ENCODE results near the gene GDPD5.

GDPD5 gene

GRCh38 chr11:75443043-75443442, 82.7 kb downstream of the GDPD5 start:
- no peak overlapping the region for H3K4me3 ChIP-seq
- no peak overlapping the region for H3K27ac ChIP-seq
- H3K4me1 ChIP-seq = no peaks in the 10 kb centered on the region
- H3K27me3 ChIP-seq = no peaks in the 10 kb centered on the region
- H3K9me3 ChIP-seq = no peaks in the 10 kb centered on the region
- intact Hi-C loops (cut with DNase I; ENCODE audit: low total_unique reads) = loop anchor here (10.0 kb wide), 1 partner anchor 48 kb away; the partner anchor contains the start of gene RPS3
- peaks cover 0 to 16% (median 0%) of the 10 kb centered on the region in 3 donors for H3K36me3 ChIP-seq
- no peak for DNase-seq
- no peak for TF ChIP-seq CTCF (IDR thresholded peaks at IDR 0.05)

- no peak overlapping the region for H3K4me3 ChIP-seq
- H3K36me3 ChIP-seq = peaks cover 0 to 16% (median 0%) of the 10 kb centered on the region in 3 donors
- intact Hi-C loops (cut with DNase I; ENCODE audit: low total_unique reads) = loop anchor here (10.0 kb wide), 1 partner anchor 48 kb away; the partner anchor contains the start of gene RPS3
- no peaks in the 10 kb centered on the region for H3K27me3 ChIP-seq
- no peak for DNase-seq
- no peak for TF ChIP-seq CTCF (IDR thresholded peaks at IDR 0.05)
- H3K27ac ChIP-seq = no peak overlapping the region
- H3K9me3 ChIP-seq = no peaks in the 10 kb centered on the region
- H3K4me1 ChIP-seq = no peaks in the 10 kb centered on the region
Observed at GRCh38 chr11:75442161-75442885, 83.4 kb downstream of the GDPD5 start.

GRCh38 chr11:75441804-75442132, 84.0 kb downstream of the GDPD5 start:
- Histone ChIP-seq H3K36me3 (peaks cover 0 to 16% (median 0%) of the 10 kb centered on the region in 3 donors), H3K27ac (no peak overlapping the region), H3K4me1 (no peaks in the 10 kb centered on the region), H3K27me3 (no peaks in the 10 kb centered on the region), H3K4me3 (no peak overlapping the region), H3K9me3 (no peaks in the 10 kb centered on the region)
- DNase-seq = no peak
- no peak for TF ChIP-seq CTCF (IDR thresholded peaks at IDR 0.05)
- intact Hi-C loops (cut with DNase I; ENCODE audit: low total_unique reads) = loop anchor here (10.0 kb wide), 1 partner anchor 47 kb away; the partner anchor contains the start of gene RPS3

- Histone ChIP-seq H3K4me3 (no peak overlapping the region), H3K36me3 (peaks cover 0 to 16% (median 0%) of the 10 kb centered on the region in 3 donors), H3K27ac (no peak overlapping the region), H3K4me1 (no peaks in the 10 kb centered on the region), H3K27me3 (no peaks in the 10 kb centered on the region), H3K9me3 (no peaks in the 10 kb centered on the region)
- intact Hi-C loops (cut with DNase I; ENCODE audit: low total_unique reads) = loop anchor here (10.0 kb wide), 1 partner anchor 46 kb away; the partner anchor contains the start of gene RPS3
- no peak for DNase-seq
- TF ChIP-seq CTCF (IDR thresholded peaks at IDR 0.05) = no peak
Observed at GRCh38 chr11:75440960-75441803, 84.6 kb downstream of the GDPD5 start.

GRCh38 chr11:75439495-75440120, 86.1 kb downstream of the GDPD5 start:
- no peak overlapping the region for H3K4me3 ChIP-seq
- no peak for DNase-seq
- no peak for TF ChIP-seq CTCF (IDR thresholded peaks at IDR 0.05)
- peaks cover 0 to 23% (median 0%) of the 10 kb centered on the region in 3 donors for H3K36me3 ChIP-seq
- H3K9me3 ChIP-seq = no peaks in the 10 kb centered on the region
- H3K27me3 ChIP-seq = no peaks in the 10 kb centered on the region
- H3K4me1 ChIP-seq = no peaks in the 10 kb centered on the region
- no peak overlapping the region for H3K27ac ChIP-seq
- intact Hi-C loops (cut with DNase I; ENCODE audit: low total_unique reads) = loop anchor here (10.0 kb wide), 1 partner anchor 45 kb away; the partner anchor contains the start of gene RPS3
